ENCODE measurements around the gene ARL11. TPM values are rescaled to one million over a fixed set of nuclear protein-coding genes. Genes with fewer than 3 reads are reported as not detected.

ARL11 gene
- total RNA-seq, 1 donor from 2014 or later = not detected

DNA sequence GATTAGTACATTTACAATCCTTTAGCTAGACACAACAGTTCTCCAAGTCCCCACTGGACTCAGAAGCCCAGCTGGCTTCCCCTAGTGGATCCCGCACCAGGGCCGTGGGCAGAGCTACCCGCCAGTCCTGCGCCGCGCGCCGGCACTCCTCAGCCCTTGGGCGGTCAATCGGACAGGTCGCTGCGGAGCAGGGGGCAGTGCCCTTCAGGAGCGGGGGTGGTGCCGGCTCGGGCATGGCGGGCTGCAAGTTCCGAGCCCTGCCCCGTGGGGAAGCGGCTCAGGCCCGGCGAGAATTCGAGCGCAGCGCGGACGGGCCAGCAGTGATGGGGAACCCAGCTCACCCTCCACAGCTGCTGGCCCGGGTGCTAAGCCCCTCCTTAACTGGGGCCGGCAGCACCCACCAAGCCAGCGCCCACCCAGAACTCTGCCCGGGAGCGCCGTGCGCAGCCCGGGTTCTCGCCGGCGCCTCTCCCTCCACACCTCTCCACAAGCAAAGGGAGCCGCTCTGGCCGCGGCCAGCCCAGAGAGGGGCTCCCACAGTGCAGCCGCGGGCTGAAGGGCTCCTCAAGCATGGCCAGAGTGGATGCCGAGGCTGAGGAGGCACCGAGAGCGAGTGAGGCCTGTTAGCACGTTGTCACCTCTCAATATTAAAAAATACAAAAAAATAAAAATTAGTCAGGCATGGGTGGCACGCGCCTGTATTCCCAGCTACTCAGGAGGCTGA, 50.0 kb downstream of the ARL11 start:
- no peak overlapping the region for H3K4me2 ChIP-seq (ENCODE audit: low read length)
- H3K4me1 Mint-ChIP-seq (ENCODE audit: low read depth, unreplicated experiment) = no peaks in the 10 kb centered on the region
- no peaks in the 10 kb centered on the region for H3K27me3 ChIP-seq (ENCODE audit: insufficient read depth, low read length)
- H3K27ac Mint-ChIP-seq (ENCODE audit: unreplicated experiment) = no peak overlapping the region
- H3K27me3 Mint-ChIP-seq (ENCODE audit: low read depth, unreplicated experiment) = no peaks in the 10 kb centered on the region
- H3K4me3 Mint-ChIP-seq (ENCODE audit: unreplicated experiment) = no peak overlapping the region
- H3K9ac ChIP-seq (ENCODE audit: low read length) = no peak overlapping the region
- peaks cover 17% of the 10 kb centered on the region for H3K36me3 Mint-ChIP-seq (ENCODE audit: low read depth, unreplicated experiment)
- no peak overlapping the region for H2AFZ ChIP-seq (ENCODE audit: low read depth, low read length)
- DNase-seq (ENCODE audit: low read depth) (no peak), FAIRE-seq (no peak)
- peaks cover 2% of the 10 kb centered on the region for H3K36me3 ChIP-seq (ENCODE audit: insufficient read depth, low read length)
- peaks cover 21% of the 10 kb centered on the region for H4K20me1 ChIP-seq (ENCODE audit: insufficient read depth, low read length)
- no peaks in the 10 kb centered on the region for H3K9me3 ChIP-seq (ENCODE audit: insufficient read depth, low read depth, low read length)
- TF ChIP-seq, protein P1, sequence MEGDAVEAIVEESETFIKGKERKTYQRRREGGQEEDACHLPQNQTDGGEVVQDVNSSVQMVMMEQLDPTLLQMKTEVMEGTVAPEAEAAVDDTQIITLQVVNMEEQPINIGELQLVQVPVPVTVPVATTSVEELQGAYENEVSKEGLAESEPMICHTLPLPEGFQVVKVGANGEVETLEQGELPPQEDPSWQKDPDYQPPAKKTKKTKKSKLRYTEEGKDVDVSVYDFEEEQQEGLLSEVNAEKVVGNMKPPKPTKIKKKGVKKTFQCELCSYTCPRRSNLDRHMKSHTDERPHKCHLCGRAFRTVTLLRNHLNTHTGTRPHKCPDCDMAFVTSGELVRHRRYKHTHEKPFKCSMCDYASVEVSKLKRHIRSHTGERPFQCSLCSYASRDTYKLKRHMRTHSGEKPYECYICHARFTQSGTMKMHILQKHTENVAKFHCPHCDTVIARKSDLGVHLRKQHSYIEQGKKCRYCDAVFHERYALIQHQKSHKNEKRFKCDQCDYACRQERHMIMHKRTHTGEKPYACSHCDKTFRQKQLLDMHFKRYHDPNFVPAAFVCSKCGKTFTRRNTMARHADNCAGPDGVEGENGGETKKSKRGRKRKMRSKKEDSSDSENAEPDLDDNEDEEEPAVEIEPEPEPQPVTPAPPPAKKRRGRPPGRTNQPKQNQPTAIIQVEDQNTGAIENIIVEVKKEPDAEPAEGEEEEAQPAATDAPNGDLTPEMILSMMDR (IDR thresholded peaks at IDR 0.05; ENCODE audit: insufficient read depth, low read depth, low read length) = no peak
- TF ChIP-seq EZH2 (IDR thresholded peaks at IDR 0.05; ENCODE audit: insufficient read depth, low read length) = no peak
- H3K79me2 ChIP-seq (ENCODE audit: insufficient read depth, low read length) = peaks cover 45% of the 10 kb centered on the region
- H3K4me3 ChIP-seq (ENCODE audit: insufficient read depth, low read depth, low read length) = no peak overlapping the region
- H3K27ac ChIP-seq (ENCODE audit: low read depth, low read length) = no peak overlapping the region
- H3K4me1 ChIP-seq (ENCODE audit: insufficient read depth, low read length) = peaks cover 6% of the 10 kb centered on the region
- H3K9me3 Mint-ChIP-seq (ENCODE audit: unreplicated experiment) = no peaks in the 10 kb centered on the region

DNA sequence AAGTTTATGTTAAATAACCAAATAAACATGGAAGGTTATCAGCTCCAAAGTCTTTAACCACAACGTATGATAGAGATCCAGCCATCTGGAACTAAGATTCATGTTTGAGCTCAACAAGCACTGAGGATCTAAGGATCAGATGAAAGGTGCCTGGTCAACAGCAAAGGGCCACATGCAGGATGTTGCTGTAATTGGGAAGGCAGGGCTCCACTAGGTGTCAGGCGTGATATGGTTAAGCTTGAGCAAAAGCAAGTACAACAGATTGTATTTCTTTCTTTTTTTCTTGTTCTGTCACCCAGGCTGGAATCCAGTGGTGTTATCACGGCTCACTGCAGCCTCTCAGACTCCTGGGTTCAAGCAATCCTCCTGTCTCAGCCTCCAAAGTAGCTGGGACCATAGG, 50.9 kb downstream of the ARL11 start:
- FAIRE-seq = no peak
- H3K79me2 ChIP-seq (ENCODE audit: insufficient read depth, low read length) = peaks cover 54% of the 10 kb centered on the region

More for the DNA sequence above, 50.9 kb downstream of the ARL11 start:
- no peak overlapping the region for H3K27ac ChIP-seq (ENCODE audit: low read depth, low read length)
- H3K4me2 ChIP-seq (ENCODE audit: low read length) = no peak overlapping the region
- H3K9me3 Mint-ChIP-seq (ENCODE audit: unreplicated experiment) = no peaks in the 10 kb centered on the region
- peaks cover 2% of the 10 kb centered on the region for H3K36me3 ChIP-seq (ENCODE audit: insufficient read depth, low read length)
- no peaks in the 10 kb centered on the region for H3K27me3 ChIP-seq (ENCODE audit: insufficient read depth, low read length)
- peaks cover 6% of the 10 kb centered on the region for H3K4me1 ChIP-seq (ENCODE audit: insufficient read depth, low read length)
- H3K9ac ChIP-seq (ENCODE audit: low read length) = no peak overlapping the region
- no peak overlapping the region for H2AFZ ChIP-seq (ENCODE audit: low read depth, low read length)
- H3K4me3 Mint-ChIP-seq (ENCODE audit: unreplicated experiment) = no peak overlapping the region
- H4K20me1 ChIP-seq (ENCODE audit: insufficient read depth, low read length) = peaks cover 23% of the 10 kb centered on the region
- DNase-seq (ENCODE audit: low read depth) = no peak
- H3K27ac Mint-ChIP-seq (ENCODE audit: unreplicated experiment) = no peak overlapping the region
- H3K27me3 Mint-ChIP-seq (ENCODE audit: low read depth, unreplicated experiment) = no peaks in the 10 kb centered on the region
- no peaks in the 10 kb centered on the region for H3K4me1 Mint-ChIP-seq (ENCODE audit: low read depth, unreplicated experiment)
- TF ChIP-seq, protein P1 (IDR thresholded peaks at IDR 0.05; ENCODE audit: insufficient read depth, low read depth, low read length) = peak; percentile 8
- no peak for TF ChIP-seq EZH2 (IDR thresholded peaks at IDR 0.05; ENCODE audit: insufficient read depth, low read length)
- no peak overlapping the region for H3K4me3 ChIP-seq (ENCODE audit: insufficient read depth, low read depth, low read length)
- peaks cover 17% of the 10 kb centered on the region for H3K36me3 Mint-ChIP-seq (ENCODE audit: low read depth, unreplicated experiment)
- H3K9me3 ChIP-seq (ENCODE audit: insufficient read depth, low read depth, low read length) = no peaks in the 10 kb centered on the region

Data from astrocyte (in vitro differentiated cells and primary cell).